SW480 (cell line): Measurements from ENCODE around the gene TLE2.

Experiments used
- DNase-seq: peaks from one replicate; pipeline ENCODE4 v3.0.0-alpha.2; 2016; ENCODE audit warnings: low spot score

The TLE2 gene

GRCh38 chr19:2949939-2950285, 79.2 kb downstream of the TLE2 start:
- DNase-seq, result no peak
